ENCODE data around the gene ARAP1. TPM values are rescaled to one million over a fixed set of nuclear protein-coding genes. Genes with fewer than 3 reads are reported as not detected.

The ARAP1 gene
- total and polyA plus RNA-seq, 8 donors = 21.5 to 73.5 (median 37.9) TPM

DNA sequence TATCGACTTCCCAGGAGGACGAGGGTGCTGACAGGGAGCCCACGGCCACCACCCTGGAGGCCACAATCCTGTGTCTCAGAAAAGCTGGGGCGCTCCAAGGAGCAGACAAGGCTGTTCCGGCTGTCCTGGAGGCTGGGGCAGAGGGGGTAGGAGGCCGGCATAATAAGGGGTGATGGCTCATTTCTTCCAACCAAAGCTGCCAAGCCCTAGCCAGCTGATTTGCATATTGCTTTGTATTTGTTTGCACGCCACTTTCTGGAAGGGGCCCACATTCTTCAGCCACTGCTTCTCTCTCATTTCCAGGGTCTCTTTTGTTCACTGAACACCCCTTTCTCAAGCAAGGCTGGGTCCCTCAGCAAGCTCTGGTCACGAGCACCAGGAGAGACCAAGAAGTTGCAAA lies 82.7 kb downstream of the ARAP1 start:
- no peak overlapping the region for H3K27ac ChIP-seq
- FAIRE-seq = no peak
- ATAC-seq = no peak
- H3K27me3 ChIP-seq = no peaks in the 10 kb centered on the region
- H3K4me1 ChIP-seq = no peaks in the 10 kb centered on the region
- no peaks in the 10 kb centered on the region for H3K9me3 ChIP-seq
- no peak for DNase-seq
- no peak overlapping the region for H3K4me3 ChIP-seq
- intact Hi-C loops (cut with DNase I) = no loop called here
- H3K36me3 ChIP-seq = no peaks in the 10 kb centered on the region
- TF ChIP-seq, protein P1, sequence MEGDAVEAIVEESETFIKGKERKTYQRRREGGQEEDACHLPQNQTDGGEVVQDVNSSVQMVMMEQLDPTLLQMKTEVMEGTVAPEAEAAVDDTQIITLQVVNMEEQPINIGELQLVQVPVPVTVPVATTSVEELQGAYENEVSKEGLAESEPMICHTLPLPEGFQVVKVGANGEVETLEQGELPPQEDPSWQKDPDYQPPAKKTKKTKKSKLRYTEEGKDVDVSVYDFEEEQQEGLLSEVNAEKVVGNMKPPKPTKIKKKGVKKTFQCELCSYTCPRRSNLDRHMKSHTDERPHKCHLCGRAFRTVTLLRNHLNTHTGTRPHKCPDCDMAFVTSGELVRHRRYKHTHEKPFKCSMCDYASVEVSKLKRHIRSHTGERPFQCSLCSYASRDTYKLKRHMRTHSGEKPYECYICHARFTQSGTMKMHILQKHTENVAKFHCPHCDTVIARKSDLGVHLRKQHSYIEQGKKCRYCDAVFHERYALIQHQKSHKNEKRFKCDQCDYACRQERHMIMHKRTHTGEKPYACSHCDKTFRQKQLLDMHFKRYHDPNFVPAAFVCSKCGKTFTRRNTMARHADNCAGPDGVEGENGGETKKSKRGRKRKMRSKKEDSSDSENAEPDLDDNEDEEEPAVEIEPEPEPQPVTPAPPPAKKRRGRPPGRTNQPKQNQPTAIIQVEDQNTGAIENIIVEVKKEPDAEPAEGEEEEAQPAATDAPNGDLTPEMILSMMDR (IDR thresholded peaks at IDR 0.05) = no peak
- WGBS, 2 donors = 73 to 79% methylated on average over 8 of the region's 8 CpGs

DNA sequence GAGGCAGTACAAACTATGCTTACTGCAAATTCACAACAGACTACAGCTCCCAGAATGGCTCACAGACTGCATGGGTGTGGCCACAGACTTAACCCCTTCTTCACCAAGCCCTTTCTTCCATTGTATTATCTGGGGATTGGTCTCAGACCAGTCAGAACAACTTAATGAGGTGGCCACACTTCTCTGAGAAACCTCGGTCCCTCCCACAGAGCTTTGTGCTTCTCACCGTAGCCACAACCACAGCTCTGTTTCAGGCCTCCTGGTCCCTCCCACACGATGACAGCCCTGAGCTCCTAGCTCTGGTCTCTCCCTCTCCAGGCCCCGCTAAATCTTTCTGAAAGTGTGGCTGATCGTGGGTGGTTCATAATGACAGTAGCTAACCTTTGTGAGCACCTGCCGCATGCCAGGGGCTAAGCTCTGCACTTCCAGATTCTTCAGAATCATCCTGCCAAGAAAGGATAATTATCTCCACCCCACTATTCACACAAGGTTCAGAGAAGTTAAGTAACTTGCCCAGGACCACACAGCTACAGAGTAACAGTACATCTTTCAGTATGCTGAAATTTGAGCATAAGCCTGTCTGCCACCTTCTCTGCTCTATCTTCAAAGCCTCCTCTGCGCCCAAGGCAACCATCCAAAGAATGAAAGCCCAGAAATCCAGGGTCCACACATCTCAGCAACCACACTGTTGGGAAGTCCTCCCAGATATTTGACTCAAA lies 83.4 kb downstream of the ARAP1 start:
- Histone ChIP-seq H3K4me1 (no peaks in the 10 kb centered on the region), H3K36me3 (no peaks in the 10 kb centered on the region), H3K4me3 (no peak overlapping the region), H3K27ac (no peak overlapping the region), H3K9me3 (no peaks in the 10 kb centered on the region), H3K27me3 (no peaks in the 10 kb centered on the region)
- WGBS, 2 donors = 65 to 67% methylated on average over 7 of the region's 7 CpGs
- no peak for DNase-seq
- intact Hi-C loops (cut with DNase I) = no loop called here
- TF ChIP-seq, protein P1 (IDR thresholded peaks at IDR 0.05) = no peak
- no peak for ATAC-seq
- FAIRE-seq = no peak

DNA sequence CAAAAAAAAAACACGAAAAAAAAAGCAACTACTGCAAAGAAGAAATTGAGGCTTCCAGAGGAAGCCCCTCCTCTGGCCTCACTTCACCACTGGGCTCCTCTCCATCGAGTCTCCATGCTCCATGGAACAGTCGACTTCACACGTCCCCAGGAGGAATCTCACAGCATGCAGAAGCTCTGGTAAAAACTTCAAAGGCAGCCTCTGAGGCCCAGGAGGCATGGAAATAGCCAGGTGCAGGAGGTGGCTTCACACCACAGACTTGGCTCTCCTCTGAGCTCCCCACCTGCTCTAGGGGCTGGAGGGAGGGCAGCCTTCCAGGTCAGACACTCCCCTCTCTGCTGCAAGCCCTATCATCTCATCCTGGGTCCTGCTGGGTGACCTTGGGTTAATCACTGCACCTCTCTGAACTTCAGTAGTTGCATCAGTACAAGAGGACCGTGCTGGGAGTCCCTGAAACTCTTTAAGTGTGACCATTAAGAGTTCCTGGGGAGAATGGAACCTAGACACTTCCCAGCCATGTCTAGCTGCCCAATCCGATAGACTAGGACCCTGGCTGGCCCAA lies 86.2 kb downstream of the ARAP1 start:
- no peaks in the 10 kb centered on the region for H3K27me3 ChIP-seq
- H3K36me3 ChIP-seq = no peaks in the 10 kb centered on the region
- no peak for FAIRE-seq
- intact Hi-C loops (cut with DNase I) = no loop called here
- TF ChIP-seq, protein P1 (IDR thresholded peaks at IDR 0.05) = no peak
- WGBS, 2 donors = 28 to 36% methylated on average over 6 of the region's 6 CpGs
- H3K9me3 ChIP-seq = no peaks in the 10 kb centered on the region
- H3K27ac ChIP-seq = no peak overlapping the region
- ATAC-seq = no peak
- no peaks in the 10 kb centered on the region for H3K4me1 ChIP-seq
- no peak overlapping the region for H3K4me3 ChIP-seq
- DNase-seq = no peak

GRCh38 chr11:72662036-72662435 lies 90.2 kb downstream of the ARAP1 start:
- TF ChIP-seq, protein P1 (IDR thresholded peaks at IDR 0.05) = no peak
- 70 to 75% methylated on average over 5 of the region's 5 CpGs for WGBS, 2 donors
- no peak for ATAC-seq

DNA sequence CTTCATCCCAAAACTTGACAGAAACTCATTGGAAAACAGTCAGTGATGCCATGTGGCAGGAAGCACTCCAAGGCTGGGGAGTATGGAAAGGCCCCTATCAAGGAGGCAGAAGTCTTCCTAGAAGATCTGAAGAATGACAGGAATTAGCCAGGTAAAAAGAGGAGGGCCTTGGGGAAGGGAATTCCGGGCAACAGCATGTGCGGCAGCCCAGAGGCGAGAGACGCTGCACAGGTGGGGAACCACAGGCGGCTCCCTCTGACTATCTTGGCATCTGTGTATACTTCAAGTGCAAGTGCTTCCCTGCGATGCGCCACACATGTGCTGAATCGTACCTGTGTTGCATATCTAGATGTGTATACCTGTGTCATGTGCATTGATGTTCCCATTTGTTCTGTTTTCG lies 90.7 kb downstream of the ARAP1 start:
- 77 to 82% methylated on average over 9 of the region's 9 CpGs for WGBS, 2 donors
- Histone ChIP-seq H3K4me1 (no peaks in the 10 kb centered on the region), H3K27me3 (no peaks in the 10 kb centered on the region), H3K4me3 (no peak overlapping the region), H3K9me3 (no peaks in the 10 kb centered on the region), H3K36me3 (no peaks in the 10 kb centered on the region), H3K27ac (no peak overlapping the region)
- DNase-seq (no peak), FAIRE-seq (no peak), ATAC-seq (no peak)
- intact Hi-C loops (cut with DNase I) = no loop called here
- TF ChIP-seq, protein P1 (IDR thresholded peaks at IDR 0.05) = no peak

More at GRCh38 chr11:72662036-72662435, 90.2 kb downstream of the ARAP1 start:
- H3K27ac ChIP-seq = no peak overlapping the region
- H3K4me1 ChIP-seq = no peaks in the 10 kb centered on the region
- no peaks in the 10 kb centered on the region for H3K27me3 ChIP-seq
- no peak overlapping the region for H3K4me3 ChIP-seq
- DNase-seq (no peak), FAIRE-seq (no peak)
- H3K36me3 ChIP-seq = no peaks in the 10 kb centered on the region
- intact Hi-C loops (cut with DNase I) = no loop called here
- H3K9me3 ChIP-seq = no peaks in the 10 kb centered on the region

All from pancreas (tissue), 10 donors.